ENCODE measurements around the gene AFAP1L1.

The AFAP1L1 gene

DNA sequence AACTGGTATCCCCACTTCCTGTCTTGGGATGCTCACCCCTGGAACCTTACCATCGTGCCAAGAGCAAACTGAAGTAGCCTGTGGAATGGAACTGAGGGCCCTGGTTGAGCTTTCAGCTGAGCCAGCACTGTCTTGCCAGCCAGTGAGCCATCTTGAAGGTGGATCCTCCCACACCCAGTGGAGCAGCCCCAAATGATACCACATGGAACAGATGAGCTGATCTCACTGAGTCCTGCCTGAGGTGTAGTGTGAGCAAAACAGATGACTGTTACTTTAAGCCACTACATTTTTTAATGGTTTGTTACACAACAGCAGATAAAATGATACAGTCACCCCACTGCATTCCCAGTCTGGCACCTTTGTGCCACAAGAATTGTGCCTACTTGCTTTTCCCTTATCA lies 84.0 kb downstream of the AFAP1L1 start:
- no peak overlapping the region for H3K4me3 ChIP-seq (ENCODE audit: low read depth, low read length)
- TF ChIP-seq CTCF (IDR thresholded peaks at IDR 0.05; ENCODE audit: borderline replicate concordance, insufficient read depth, low read depth, low read length), result no peak

- no peak for TF ChIP-seq CTCF (IDR thresholded peaks at IDR 0.05; ENCODE audit: borderline replicate concordance, insufficient read depth, low read depth, low read length)
- no peak overlapping the region for H3K4me3 ChIP-seq (ENCODE audit: low read depth, low read length)
Observed at GRCh38 chr5:149356391-149356790, 84.7 kb downstream of the AFAP1L1 start.

DNA sequence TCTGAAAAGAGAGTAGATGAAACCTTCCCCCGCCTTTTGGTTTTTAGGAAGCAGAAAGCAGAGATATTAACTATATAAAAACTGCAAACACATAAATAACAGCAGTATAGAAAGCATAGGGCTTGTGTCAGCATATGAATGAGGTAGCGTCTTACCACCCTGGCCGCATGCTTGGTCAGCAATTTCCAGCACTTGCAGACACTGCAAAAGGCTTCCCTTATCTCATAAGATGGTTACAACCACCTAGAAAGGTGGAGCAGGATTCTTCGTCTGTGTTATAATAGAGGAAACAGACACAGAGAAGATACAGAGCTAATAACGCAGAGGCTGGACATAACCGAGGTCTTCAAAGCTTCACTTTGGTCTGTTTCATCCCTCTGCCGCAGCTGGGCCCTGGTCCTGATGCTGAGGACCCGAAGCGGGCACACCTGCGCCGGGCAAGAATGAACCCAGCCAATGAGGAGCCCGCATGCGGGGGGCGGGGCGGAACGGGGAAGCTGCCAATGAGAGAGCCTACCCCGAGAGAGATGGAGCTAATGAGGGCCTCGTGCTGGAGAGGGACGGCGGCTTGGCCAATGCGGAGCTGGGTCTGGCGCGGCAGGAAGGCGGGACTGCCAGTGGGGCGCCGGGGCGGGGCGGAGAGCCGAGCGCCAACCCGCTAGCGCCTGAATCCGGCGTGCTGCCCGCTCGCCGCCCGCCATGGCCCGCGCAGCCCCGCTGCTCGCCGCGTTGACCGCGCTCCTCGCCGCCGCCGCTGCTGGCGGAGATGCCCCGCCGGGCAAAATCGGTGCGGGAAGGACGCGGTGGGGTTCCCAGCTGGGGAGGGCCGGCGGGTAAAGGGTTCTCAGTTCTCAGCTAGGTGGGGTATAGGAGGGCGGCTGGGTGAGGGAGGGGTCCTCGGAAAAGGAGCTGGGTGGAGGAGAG lies 86.0 kb downstream of the AFAP1L1 start, which contains the start of gene PCYOX1L:
Gene PCYOX1L, plus strand, starts transcription at position 677 of the 924 bp plus-strand sequence. Its CDS starts 23 bp downstream, at position 700.
- peak within 1 kb of the TSS; percentile 72 for H3K4me3 ChIP-seq (ENCODE audit: low read depth, low read length)
- TF ChIP-seq CTCF (IDR thresholded peaks at IDR 0.05; ENCODE audit: borderline replicate concordance, insufficient read depth, low read depth, low read length), result no peak

DNA sequence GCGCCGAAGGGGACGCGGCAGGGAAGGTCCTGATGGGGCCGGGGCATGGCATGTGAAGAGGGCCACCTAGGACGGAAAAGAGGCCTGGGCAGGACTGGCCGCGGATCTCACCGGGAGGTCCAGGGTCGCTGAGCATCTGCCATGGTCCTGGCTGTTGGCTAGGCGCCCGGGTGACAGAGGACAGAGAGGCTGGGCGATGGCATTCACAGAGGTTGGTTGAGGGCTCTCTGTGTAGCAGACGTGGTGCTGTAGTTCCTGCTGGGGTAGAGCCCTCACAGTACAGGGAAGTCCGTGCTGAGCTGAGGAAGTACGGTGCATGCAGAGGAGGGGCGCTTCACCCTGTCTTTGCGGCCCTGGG lies 86.6 kb downstream of the AFAP1L1 start:
- H3K4me3 ChIP-seq (ENCODE audit: low read depth, low read length), result peak overlapping the region; percentile 72
- no peak for TF ChIP-seq CTCF (IDR thresholded peaks at IDR 0.05; ENCODE audit: borderline replicate concordance, insufficient read depth, low read depth, low read length)

DNA sequence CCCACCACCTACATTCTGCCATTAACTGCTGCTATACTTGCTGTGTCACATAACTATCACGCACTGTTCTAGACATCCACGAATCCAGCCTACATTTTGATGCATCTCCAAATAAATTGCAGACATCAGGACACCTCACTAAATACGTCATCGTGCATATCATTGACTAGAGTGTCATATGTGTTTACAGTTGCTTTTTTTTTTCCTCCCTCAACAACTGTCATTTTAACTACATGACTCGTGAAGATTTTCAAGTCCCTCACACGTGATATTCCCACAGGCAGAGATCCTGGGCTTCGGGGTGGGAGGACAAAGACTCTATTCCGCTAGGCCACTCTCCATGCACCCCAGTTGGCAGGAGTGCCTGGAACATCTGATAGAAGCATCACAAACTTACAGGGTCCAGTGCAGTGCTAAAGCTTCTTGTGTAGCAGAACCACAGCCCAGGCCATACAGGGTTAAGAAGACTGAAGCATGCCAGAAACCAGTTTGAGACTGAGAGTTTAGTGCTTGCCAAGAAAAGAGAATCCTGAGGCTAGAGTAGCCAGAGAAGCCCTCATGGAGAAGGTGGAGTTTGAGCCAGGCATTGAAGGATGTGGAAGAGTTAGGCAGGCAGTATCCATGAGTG lies 87.3 kb downstream of the AFAP1L1 start:
- peak overlapping the region; percentile 72 for H3K4me3 ChIP-seq (ENCODE audit: low read depth, low read length)
- no peak for TF ChIP-seq CTCF (IDR thresholded peaks at IDR 0.05; ENCODE audit: borderline replicate concordance, insufficient read depth, low read depth, low read length)

GRCh38 chr5:149360272-149360671 lies 88.6 kb downstream of the AFAP1L1 start:
- no peak overlapping the region for H3K4me3 ChIP-seq (ENCODE audit: low read depth, low read length)
- no peak for TF ChIP-seq CTCF (IDR thresholded peaks at IDR 0.05; ENCODE audit: borderline replicate concordance, insufficient read depth, low read depth, low read length)
